Vagina (tissue), 2 donors: ENCODE data around the gene REEP3. TPM values are rescaled to one million over a fixed set of nuclear protein-coding genes. Genes with fewer than 3 reads are reported as not detected.

Experiments
- DNase-seq, 2 donors: peaks; one replicate each; pipeline ENCODE4 v3.0.0-alpha.2; 2017; ENCODE audit errors: extremely low spot score in 2 of 2
- H3K27ac ChIP-seq: fragments of 200-600 bp; sonication (generic); one replicate; pipeline ENCODE4 v1.5.1; 2019
- H3K27me3 ChIP-seq: fragments of 200-600 bp; sonication (generic); one replicate; pipeline ENCODE4 v1.5.1; 2019
- H3K36me3 ChIP-seq, 2 donors: fragments of 200-600 bp; sonication (generic); one replicate each; pipeline ENCODE4 v1.5.1; 2017 to 2019
- H3K4me1 ChIP-seq: fragments of 200-600 bp; sonication (generic); one replicate; pipeline ENCODE4 v1.5.1; 2019
- H3K4me3 ChIP-seq, 2 donors: fragments of 200-600 bp; sonication (generic); 1 replicate in 1 of 2; 2 replicates in 1 of 2; pipeline ENCODE4 v1.5.1; 2016 to 2019
- H3K9me3 ChIP-seq: fragments of 200-600 bp; sonication (generic); one replicate; pipeline ENCODE4 v1.5.1; 2019
- CTCF ChIP-seq, 3 experiments: fragments of 450-650 bp in 2 of 3; fragments of 200-600 bp in 1 of 3; sonication (generic) in 1 of 3; IDR thresholded peaks; one replicate each; pipeline ENCODE4 v1.5.1; 2017 to 2019; ENCODE audit warnings: antibody characterized with exemption in 3 of 3, mild to moderate bottlenecking in 2 of 3, moderate library complexity in 2 of 3
- POLR2A ChIP-seq, 2 donors: fragments of 450-650 bp; IDR thresholded peaks; one replicate each; pipeline ENCODE4 v1.6.1; 2017; ENCODE audit warnings: antibody characterized with exemption in 2 of 2, mild to moderate bottlenecking in 2 of 2, moderate library complexity in 2 of 2
- POLR2AphosphoS5 ChIP-seq, 2 donors: sonication (generic); formaldehyde crosslinking; IDR thresholded peaks; one replicate each; pipeline ENCODE4 v1.9.0; 2017; ENCODE audit warnings: antibody characterized with exemption in 2 of 2, mild to moderate bottlenecking in 2 of 2, low read depth in 1 of 2; ENCODE audit not compliant: insufficient read depth in 1 of 2
- intact Hi-C: fragments of 100-400 bp; cut with DNase I; formaldehyde crosslinking; loops from one replicate; pipeline ENCODE4 v1.15.1; 2023
- total RNA-seq: library from RNA; depleted of rRNA; stranded (reverse); fragments of >200 nt; gene quantifications from one replicate; pipeline ENCODE4 v1.2.3, GENCODE V29; 2016

The REEP3 gene
- total RNA-seq, 1 donor from 2014 or later, result 41.0 TPM

DNA sequence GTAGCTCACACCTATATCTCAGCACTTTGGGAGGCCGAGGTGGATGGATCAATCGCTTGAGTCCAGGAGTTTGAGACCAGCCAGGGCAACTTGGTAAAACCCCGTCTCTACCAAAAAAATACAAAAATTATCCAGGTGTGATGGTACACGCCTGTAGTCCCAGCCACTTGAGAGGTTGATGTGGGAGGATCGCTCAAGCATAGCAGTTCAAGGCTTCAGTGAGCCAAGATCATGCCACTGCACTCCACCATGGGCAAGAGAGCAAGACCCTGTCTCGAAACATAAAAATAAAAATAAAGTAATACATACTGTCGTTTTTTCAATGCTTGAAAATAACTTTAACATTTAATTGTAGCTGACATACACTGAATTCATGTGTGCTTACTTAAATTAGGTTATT lies 57.3 kb downstream of the REEP3 start:
- peaks cover 14% of the 10 kb centered on the region for H3K4me1 ChIP-seq
- H3K27me3 ChIP-seq, result no peaks in the 10 kb centered on the region
- TF ChIP-seq POLR2A (IDR thresholded peaks at IDR 0.05) (no peak), POLR2AphosphoS5 (IDR thresholded peaks at IDR 0.05; ENCODE audit: insufficient read depth in 1 of 2, low read depth in 1 of 2) (no peak), CTCF (IDR thresholded peaks at IDR 0.05) (no peak)
- no peak for DNase-seq
- no peaks in the 10 kb centered on the region for H3K36me3 ChIP-seq
- intact Hi-C loops, result no loop called here
- H3K4me3 ChIP-seq, result no peak overlapping the region
- no peaks in the 10 kb centered on the region for H3K9me3 ChIP-seq
- no peak overlapping the region for H3K27ac ChIP-seq

GRCh38 chr10:63579371-63580014 lies 58.3 kb downstream of the REEP3 start:
- Histone ChIP-seq H3K9me3 (no peaks in the 10 kb centered on the region), H3K4me1 (peaks cover 4% of the 10 kb centered on the region), H3K27ac (peak overlapping the region; percentile 36), H3K36me3 (no peaks in the 10 kb centered on the region), H3K4me3 (no peak overlapping the region), H3K27me3 (no peaks in the 10 kb centered on the region)
- TF ChIP-seq CTCF (IDR thresholded peaks at IDR 0.05), result no peak
- no peak for TF ChIP-seq POLR2A (IDR thresholded peaks at IDR 0.05)
- TF ChIP-seq POLR2AphosphoS5 (IDR thresholded peaks at IDR 0.05; ENCODE audit: insufficient read depth in 1 of 2, low read depth in 1 of 2), result no peak
- intact Hi-C loops, result no loop called here
- DNase-seq, result no peak

- Histone ChIP-seq H3K27ac (no peak overlapping the region), H3K36me3 (no peaks in the 10 kb centered on the region), H3K4me1 (peaks cover 27% of the 10 kb centered on the region), H3K9me3 (no peaks in the 10 kb centered on the region), H3K4me3 (no peak overlapping the region), H3K27me3 (no peaks in the 10 kb centered on the region)
- intact Hi-C loops, result no loop called here
- no peak for DNase-seq
- TF ChIP-seq CTCF (IDR thresholded peaks at IDR 0.05) (no peak), POLR2AphosphoS5 (IDR thresholded peaks at IDR 0.05; ENCODE audit: insufficient read depth in 1 of 2, low read depth in 1 of 2) (no peak), POLR2A (IDR thresholded peaks at IDR 0.05) (no peak)
These were observed 61.5 kb downstream of the REEP3 start for GRCh38 chr10:63582690-63583089.

DNA sequence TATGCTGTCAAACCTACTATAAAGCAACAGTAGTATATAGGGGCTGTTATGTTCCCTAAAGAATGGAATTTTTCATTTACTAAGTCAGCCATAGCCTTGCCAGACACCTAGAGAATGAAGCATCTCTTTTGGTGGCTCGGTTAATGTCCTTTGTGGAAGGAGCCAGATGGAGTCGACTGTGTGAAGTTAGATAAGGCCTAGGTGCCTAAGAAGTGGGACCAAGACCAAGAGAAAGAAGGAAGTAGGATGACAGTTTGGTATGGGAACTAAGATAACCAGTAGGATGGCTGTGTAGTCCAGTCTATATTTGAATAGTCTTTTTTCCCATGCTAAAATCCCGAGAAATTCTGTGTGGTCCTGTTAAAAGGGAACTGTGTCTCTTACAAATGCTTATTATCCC lies 62.2 kb downstream of the REEP3 start:
- no peak overlapping the region for H3K27ac ChIP-seq
- peaks cover 27% of the 10 kb centered on the region for H3K4me1 ChIP-seq
- no peaks in the 10 kb centered on the region for H3K9me3 ChIP-seq
- DNase-seq, result no peak
- no peak for TF ChIP-seq POLR2AphosphoS5 (IDR thresholded peaks at IDR 0.05; ENCODE audit: insufficient read depth in 1 of 2, low read depth in 1 of 2)
- TF ChIP-seq POLR2A (IDR thresholded peaks at IDR 0.05), result no peak
- no peak overlapping the region for H3K4me3 ChIP-seq
- no peaks in the 10 kb centered on the region for H3K36me3 ChIP-seq
- intact Hi-C loops, result no loop called here
- no peaks in the 10 kb centered on the region for H3K27me3 ChIP-seq

GRCh38 chr10:63583909-63584724 lies 62.9 kb downstream of the REEP3 start:
- Histone ChIP-seq H3K27me3 (no peaks in the 10 kb centered on the region), H3K4me3 (no peak overlapping the region), H3K4me1 (peaks cover 27% of the 10 kb centered on the region), H3K36me3 (no peaks in the 10 kb centered on the region), H3K9me3 (no peaks in the 10 kb centered on the region), H3K27ac (no peak overlapping the region)
- intact Hi-C loops, result no loop called here
- no peak for TF ChIP-seq CTCF (IDR thresholded peaks at IDR 0.05)
- no peak for TF ChIP-seq POLR2AphosphoS5 (IDR thresholded peaks at IDR 0.05; ENCODE audit: insufficient read depth in 1 of 2, low read depth in 1 of 2)
- DNase-seq, result no peak
